CD4-positive, CD25-positive, alpha-beta regulatory T cell (primary cell): ENCODE results near the gene RETREG1. TPM values are rescaled to one million over a fixed set of nuclear protein-coding genes. Genes with fewer than 3 reads are reported as not detected.

Source experiments
- ATAC-seq, 2 donors: fragments of 150-1000 bp; cut with Tn5 transposase; one replicate each; pipeline ENCODE4 v1.10.0; 2021; ENCODE audit warnings: low read depth in 2 of 2, moderate number of reproducible peaks in 2 of 2, moderate library complexity in 1 of 2
- DNase-seq, 3 donors: peaks; one replicate each; pipeline versions ENCODE4 v3.0.0 to v3.0.0-alpha.2; 2012 to 2022; ENCODE audit warnings: mixed read lengths in 1 of 3
- H3K27ac ChIP-seq: one replicate; pipeline ENCODE4 v1.7.0; 2013; ENCODE audit warnings: mild to moderate bottlenecking, low read length; ENCODE audit not compliant: insufficient read depth, poor library complexity, severe bottlenecking
- H3K27me3 ChIP-seq: one replicate; pipeline ENCODE4 v1.7.0; 2013; ENCODE audit warnings: low read length; ENCODE audit not compliant: control insufficient read depth, insufficient read depth
- H3K36me3 ChIP-seq: one replicate; pipeline ENCODE4 v1.7.0; 2013; ENCODE audit warnings: mild to moderate bottlenecking, low read length, moderate library complexity; ENCODE audit not compliant: control insufficient read depth, insufficient read depth
- H3K4me1 ChIP-seq: 2 replicates; pipeline ENCODE4 v1.7.0; 2013; ENCODE audit warnings: mild to moderate bottlenecking, low read length; ENCODE audit not compliant: insufficient read depth, control insufficient read depth, poor library complexity, severe bottlenecking
- H3K4me3 ChIP-seq: one replicate; pipeline ENCODE4 v1.7.0; 2013; ENCODE audit warnings: low read depth, mild to moderate bottlenecking, low read length, moderate library complexity
- H3K9me3 ChIP-seq, 2 experiments: 1 replicate in 1 of 2; 2 replicates in 1 of 2; pipeline ENCODE4 v1.7.0; 2013; ENCODE audit warnings: low read length in 2 of 2, mild to moderate bottlenecking in 1 of 2, moderate library complexity in 1 of 2; ENCODE audit not compliant: control insufficient read depth in 2 of 2
- H3K27ac Mint-ChIP-seq, 3 donors: one replicate each; pipeline ENCODE4 v1.8.0; 2020 to 2022; ENCODE audit warnings: mild to moderate bottlenecking in 3 of 3, mixed read lengths in 3 of 3, moderate library complexity in 2 of 3
- H3K27me3 Mint-ChIP-seq: one replicate; pipeline ENCODE4 v1.8.0; 2022; ENCODE audit warnings: mild to moderate bottlenecking, mixed read lengths
- H3K36me3 Mint-ChIP-seq: one replicate; pipeline ENCODE4 v1.8.0; 2020; ENCODE audit warnings: mixed read lengths
- H3K4me1 Mint-ChIP-seq, 4 donors: one replicate each; pipeline ENCODE4 v1.8.0; 2020 to 2022; ENCODE audit warnings: mixed read lengths in 4 of 4, mild to moderate bottlenecking in 1 of 4
- H3K4me3 Mint-ChIP-seq, 4 donors: one replicate each; pipeline ENCODE4 v1.8.0; 2020 to 2022; ENCODE audit warnings: mild to moderate bottlenecking in 4 of 4, mixed read lengths in 4 of 4, moderate library complexity in 3 of 4
- H3K9me3 Mint-ChIP-seq, 7 donors: one replicate each; pipeline ENCODE4 v1.8.0; 2020 to 2022; ENCODE audit warnings: mixed read lengths in 7 of 7, mild to moderate bottlenecking in 3 of 7, moderate library complexity in 2 of 7
- polyA plus RNA-seq, 4 donors: library from polyadenylated mRNA; unstranded; fragments of 300-500 nt; fragmentation: Illumina TruSeq; gene quantifications; one replicate each; pipeline ENCODE4 v1.2.3, GENCODE V29; 2021
- total RNA-seq: library from RNA; stranded (reverse); gene quantifications from one replicate; pipeline ENCODE4 v1.2.3, GENCODE V29; 2022

The RETREG1 gene
- total and polyA plus RNA-seq, 5 donors from 2014 or later = 31.0 to 123 (median 64.3) TPM

DNA sequence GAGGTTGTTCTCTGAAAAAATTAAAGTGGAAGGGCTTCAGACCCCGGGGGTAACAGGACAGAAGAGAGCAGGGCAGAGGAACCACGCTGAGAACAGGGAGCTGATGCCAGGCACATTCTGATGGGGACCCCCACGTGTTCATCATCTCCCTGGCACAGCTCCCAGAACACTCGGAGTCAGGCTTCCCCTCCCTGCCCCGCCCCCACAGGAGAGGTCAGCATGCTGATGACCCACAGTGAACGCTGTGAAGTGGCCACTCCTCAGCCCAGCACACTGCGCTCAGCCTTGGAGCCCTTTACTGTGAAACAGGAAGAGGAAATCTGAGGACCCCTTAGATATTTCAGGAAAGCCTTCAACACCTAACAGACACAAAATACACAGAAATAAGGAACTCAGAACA is 16.4 kb downstream of the RETREG1 start:
- H3K27ac Mint-ChIP-seq = peak overlapping the region in 2 of 3 donors; percentile 45 to 76
- H3K4me1 Mint-ChIP-seq = peaks cover 17 to 88% (median 33%) of the 10 kb centered on the region in 4 donors

GRCh38 chr5:16597946-16598694 is 18.7 kb downstream of the RETREG1 start:
- peaks cover 50% of the 10 kb centered on the region for H3K36me3 Mint-ChIP-seq
- Histone ChIP-seq H3K27me3 (no peaks in the 10 kb centered on the region), H3K4me3 (no peak overlapping the region), H3K36me3 (peaks cover 17% of the 10 kb centered on the region), H3K9me3 (no peaks in the 10 kb centered on the region), H3K27ac (no peak overlapping the region), H3K4me1 (peaks cover under 1% of the 10 kb centered on the region)
- H3K27ac Mint-ChIP-seq = peak overlapping the region in 1 of 3 donors; percentile 47
- H3K4me3 Mint-ChIP-seq = no peak overlapping the region
- peaks cover 15 to 86% (median 37%) of the 10 kb centered on the region in 4 donors for H3K4me1 Mint-ChIP-seq
- no peak for ATAC-seq
- no peak for DNase-seq
- peaks cover 0 to 1% (median 0%) of the 10 kb centered on the region in 7 donors for H3K9me3 Mint-ChIP-seq
- no peaks in the 10 kb centered on the region for H3K27me3 Mint-ChIP-seq

More for the DNA sequence above, 16.4 kb downstream of the RETREG1 start:
- no peak for ATAC-seq
- Mint-ChIP-seq H3K36me3 (peaks cover 55% of the 10 kb centered on the region), H3K27me3 (no peaks in the 10 kb centered on the region), H3K4me3 (peak overlapping the region in 1 of 4 donors; percentile 52), H3K9me3 (no peaks in the 10 kb centered on the region)
- Histone ChIP-seq H3K36me3 (peaks cover 17% of the 10 kb centered on the region), H3K9me3 (no peaks in the 10 kb centered on the region), H3K27ac (no peak overlapping the region), H3K27me3 (no peaks in the 10 kb centered on the region), H3K4me3 (no peak overlapping the region), H3K4me1 (no peaks in the 10 kb centered on the region)
- no peak for DNase-seq

DNA sequence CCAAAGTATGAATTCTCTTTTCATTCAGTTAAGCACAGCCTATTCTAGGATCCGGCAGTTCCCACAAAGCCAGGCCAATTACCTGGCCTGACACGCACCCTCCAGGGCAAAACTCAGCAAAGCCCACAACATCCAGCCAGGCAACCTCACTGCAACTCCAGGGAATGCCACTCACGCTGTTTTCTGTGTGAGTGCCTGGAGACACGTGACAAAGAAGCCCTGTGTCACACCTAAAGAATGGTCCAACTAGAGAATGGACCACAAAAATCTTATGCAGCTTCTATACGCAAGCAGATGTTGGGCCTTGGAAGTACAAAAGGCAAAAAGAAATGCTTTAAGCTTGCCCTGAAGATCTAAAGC is 20.2 kb downstream of the RETREG1 start:
- no peak overlapping the region for H3K4me3 Mint-ChIP-seq
- H3K4me1 ChIP-seq = peaks cover 4% of the 10 kb centered on the region
- H3K9me3 ChIP-seq = no peaks in the 10 kb centered on the region
- ATAC-seq (no peak), DNase-seq (no peak)
- H3K36me3 ChIP-seq = peaks cover 11% of the 10 kb centered on the region
- H3K27me3 ChIP-seq = no peaks in the 10 kb centered on the region
- H3K27ac ChIP-seq = no peak overlapping the region
- H3K4me3 ChIP-seq = no peak overlapping the region
- H3K36me3 Mint-ChIP-seq = peaks cover 41% of the 10 kb centered on the region
- H3K27ac Mint-ChIP-seq = peak overlapping the region in 1 of 3 donors; percentile 72
- peaks cover 6 to 87% (median 45%) of the 10 kb centered on the region in 4 donors for H3K4me1 Mint-ChIP-seq
- H3K9me3 Mint-ChIP-seq = peaks cover 0 to 1% (median 0%) of the 10 kb centered on the region in 7 donors
- H3K27me3 Mint-ChIP-seq = no peaks in the 10 kb centered on the region

DNA sequence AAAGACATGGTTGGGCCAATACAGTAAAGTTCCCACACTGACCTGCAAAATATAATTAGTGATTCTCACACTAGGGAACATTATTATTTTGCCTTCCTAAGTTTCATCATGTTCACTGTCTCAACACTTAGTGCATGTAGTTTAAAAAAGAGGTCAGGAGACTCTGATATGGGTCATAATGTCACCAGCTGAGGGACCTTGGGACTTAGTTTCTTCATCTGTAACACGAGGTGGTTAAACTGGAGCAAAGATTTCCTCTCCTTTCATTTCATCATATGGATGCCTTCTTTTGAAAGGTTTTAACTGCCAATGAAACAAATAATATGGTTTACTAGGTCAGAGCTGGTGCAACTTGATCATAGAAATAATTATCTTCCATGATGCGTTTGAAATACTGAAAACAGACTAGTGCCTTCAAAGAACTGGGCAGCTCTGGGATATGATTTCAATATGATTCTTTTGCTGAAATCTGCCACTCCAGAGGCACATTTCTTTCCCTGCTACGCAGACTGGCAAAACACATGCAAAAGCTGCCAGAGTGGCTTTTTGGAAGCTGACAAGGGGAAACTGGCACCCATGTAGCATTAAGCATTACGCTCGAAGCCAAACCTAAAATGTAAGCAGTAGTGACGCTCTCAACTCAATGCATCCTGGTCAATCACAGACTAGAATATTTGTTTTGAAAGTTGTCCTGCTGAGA is 20.8 kb downstream of the RETREG1 start:
- Mint-ChIP-seq H3K9me3 (peaks cover 0 to 1% (median 0%) of the 10 kb centered on the region in 7 donors), H3K36me3 (peaks cover 43% of the 10 kb centered on the region)

GRCh38 chr5:16593628-16594027 is 23.2 kb downstream of the RETREG1 start:
- ATAC-seq (no peak), DNase-seq (no peak)
- Histone ChIP-seq H3K27ac (no peak overlapping the region), H3K27me3 (no peaks in the 10 kb centered on the region), H3K9me3 (no peaks in the 10 kb centered on the region), H3K4me3 (no peak overlapping the region), H3K4me1 (peaks cover 4% of the 10 kb centered on the region), H3K36me3 (peaks cover 14% of the 10 kb centered on the region)
- peaks cover 11 to 90% (median 47%) of the 10 kb centered on the region in 4 donors for H3K4me1 Mint-ChIP-seq
- H3K27me3 Mint-ChIP-seq = no peaks in the 10 kb centered on the region
- H3K36me3 Mint-ChIP-seq = peaks cover 48% of the 10 kb centered on the region
- H3K27ac Mint-ChIP-seq = peak overlapping the region in 2 of 3 donors; percentile 40 to 65
- peaks cover 0 to 1% (median 0%) of the 10 kb centered on the region in 7 donors for H3K9me3 Mint-ChIP-seq
- H3K4me3 Mint-ChIP-seq = peak overlapping the region in 1 of 4 donors; percentile 32

More for the DNA sequence above, 20.8 kb downstream of the RETREG1 start:
- ATAC-seq (no peak), DNase-seq (no peak)
- Histone ChIP-seq H3K27me3 (no peaks in the 10 kb centered on the region), H3K36me3 (peaks cover 11% of the 10 kb centered on the region), H3K9me3 (no peaks in the 10 kb centered on the region), H3K27ac (no peak overlapping the region), H3K4me1 (peaks cover 4% of the 10 kb centered on the region), H3K4me3 (no peak overlapping the region)
- H3K4me1 Mint-ChIP-seq = peaks cover 12 to 90% (median 47%) of the 10 kb centered on the region in 4 donors
- H3K27ac Mint-ChIP-seq = peak overlapping the region in 2 of 3 donors; percentile 72 to 76
- no peak overlapping the region for H3K4me3 Mint-ChIP-seq
- no peaks in the 10 kb centered on the region for H3K27me3 Mint-ChIP-seq

GRCh38 chr5:16593013-16593412 is 23.8 kb downstream of the RETREG1 start:
- peaks cover 48% of the 10 kb centered on the region for H3K36me3 Mint-ChIP-seq
- ATAC-seq = no peak
- H3K4me1 ChIP-seq = peaks cover 4% of the 10 kb centered on the region
- H3K27me3 ChIP-seq = no peaks in the 10 kb centered on the region
- H3K9me3 Mint-ChIP-seq = peaks cover 0 to 1% (median 0%) of the 10 kb centered on the region in 7 donors
- H3K9me3 ChIP-seq = no peaks in the 10 kb centered on the region
- H3K27me3 Mint-ChIP-seq = no peaks in the 10 kb centered on the region
- no peak overlapping the region for H3K27ac ChIP-seq
- H3K27ac Mint-ChIP-seq = peak overlapping the region in 2 of 3 donors; percentile 40 to 41
- H3K4me3 ChIP-seq = no peak overlapping the region
- H3K4me3 Mint-ChIP-seq = peak overlapping the region in 1 of 4 donors; percentile 8
- H3K36me3 ChIP-seq = peaks cover 14% of the 10 kb centered on the region
- peaks cover 11 to 90% (median 49%) of the 10 kb centered on the region in 4 donors for H3K4me1 Mint-ChIP-seq
- no peak for DNase-seq

DNA sequence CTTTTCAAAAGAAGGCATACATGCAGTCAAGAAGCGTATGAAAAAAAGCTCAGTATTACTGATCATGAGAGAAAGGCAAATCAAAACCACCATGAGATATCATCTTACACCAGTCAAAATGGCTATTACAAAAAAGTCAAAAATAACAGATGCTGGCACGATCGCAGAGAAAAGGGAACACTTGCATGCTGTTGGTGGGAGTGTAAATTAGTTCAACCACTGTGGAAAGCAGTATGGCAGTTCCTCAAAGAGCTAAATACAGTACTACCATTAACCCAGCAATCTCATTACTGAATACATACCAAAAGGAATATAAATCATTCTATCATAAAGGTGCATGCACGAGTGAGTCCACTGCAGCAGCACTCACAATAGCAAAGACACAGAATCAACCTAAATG is 24.5 kb downstream of the RETREG1 start:
- peaks cover 50% of the 10 kb centered on the region for H3K36me3 Mint-ChIP-seq
- Histone ChIP-seq H3K4me3 (no peak overlapping the region), H3K4me1 (peaks cover 4% of the 10 kb centered on the region), H3K9me3 (no peaks in the 10 kb centered on the region), H3K27me3 (no peaks in the 10 kb centered on the region), H3K36me3 (peaks cover 18% of the 10 kb centered on the region), H3K27ac (no peak overlapping the region)
- ATAC-seq (no peak), DNase-seq (no peak)
- H3K4me3 Mint-ChIP-seq = peak overlapping the region in 2 of 4 donors; percentile 16 to 32
- peaks cover 0 to 1% (median 0%) of the 10 kb centered on the region in 7 donors for H3K9me3 Mint-ChIP-seq
- H3K4me1 Mint-ChIP-seq = peaks cover 11 to 90% (median 46%) of the 10 kb centered on the region in 4 donors
- H3K27me3 Mint-ChIP-seq = no peaks in the 10 kb centered on the region
- peak overlapping the region; percentile 6 to 58 (median 40) for H3K27ac Mint-ChIP-seq
